Caco-2 (cell line): ENCODE measurements around the gene SPECC1L. TPM values are rescaled to one million over a fixed set of nuclear protein-coding genes. Genes with fewer than 3 reads are reported as not detected.

Experiments
- BruUV-seq: library from RNA; stranded (reverse); fragments of 400-500 nt; replicated peaks from 2 replicates; lab custom pipeline; 2021; lab: Mats Ljungman, UMichigan
- CTCF ChIA-PET: fragments of 300-600 bp; sonication (Branson Sonifier 250); formaldehyde crosslinking; loops from one replicate; lab custom pipeline; 2022; ENCODE audit warnings: antibody characterized with exemption; lab: Charles Lee
- POLR2A ChIA-PET: fragments of 300-600 bp; sonication (Branson Sonifier 250); formaldehyde crosslinking; loops from one replicate; lab custom pipeline; 2022; ENCODE audit warnings: antibody characterized with exemption; lab: Charles Lee
- DNase-seq, 2 experiments: peaks; one replicate each; pipeline versions ENCODE4 v3.0.0 to v3.0.0-alpha.2; 2020 to 2022
- H3K27me3 ChIP-seq: replicated peaks from 2 replicates; pipeline ENCODE4 v1.6.0; 2011; ENCODE audit warnings: low read length; ENCODE audit not compliant: control insufficient read depth, insufficient read depth
- H3K36me3 ChIP-seq: 2 replicates; pipeline ENCODE4 v1.5.1; 2011; ENCODE audit warnings: low read length; ENCODE audit not compliant: control insufficient read depth, insufficient read depth
- H3K4me1 ChIP-seq: fragments of 250-450 bp; sonication (Bioruptor Pico); 2 replicates; pipeline ENCODE4 v1.5.1; 2020; ENCODE audit warnings: mild to moderate bottlenecking
- H3K4me3 ChIP-seq: 2 replicates; pipeline ENCODE4 v1.5.1; 2011; ENCODE audit warnings: low read depth, mild to moderate bottlenecking, control low read depth, low read length
- H3K9me3 ChIP-seq: fragments of 250-450 bp; sonication (Bioruptor Pico); 2 replicates; pipeline ENCODE4 v1.5.1; 2020; ENCODE audit warnings: mild to moderate bottlenecking, moderate library complexity
- H3K27ac Mint-ChIP-seq: one replicate; pipeline ENCODE4 v1.8.0; 2022; ENCODE audit warnings: mixed read lengths; ENCODE audit not compliant: unreplicated experiment
- H3K27me3 Mint-ChIP-seq: one replicate; pipeline ENCODE4 v1.8.0; 2022; ENCODE audit warnings: mixed read lengths; ENCODE audit not compliant: insufficient read depth, unreplicated experiment
- H3K36me3 Mint-ChIP-seq: one replicate; pipeline ENCODE4 v1.8.0; 2022; ENCODE audit warnings: mild to moderate bottlenecking, mixed read lengths; ENCODE audit not compliant: insufficient read depth, unreplicated experiment
- H3K4me1 Mint-ChIP-seq: one replicate; pipeline ENCODE4 v1.8.0; 2022; ENCODE audit warnings: low read depth, mixed read lengths; ENCODE audit not compliant: unreplicated experiment
- H3K4me3 Mint-ChIP-seq: one replicate; pipeline ENCODE4 v1.8.0; 2022; ENCODE audit warnings: mild to moderate bottlenecking, moderate library complexity, mixed read lengths; ENCODE audit not compliant: unreplicated experiment
- H3K9me3 Mint-ChIP-seq: one replicate; pipeline ENCODE4 v1.8.0; 2022; ENCODE audit warnings: mixed read lengths; ENCODE audit not compliant: unreplicated experiment
- CTCF ChIP-seq, 2 experiments: fragments of 200-600 bp in 1 of 2; IDR thresholded peaks; 1 replicate in 1 of 2; 2 replicates in 1 of 2; pipeline versions ENCODE4 v1.5.1 to v1.8.0; 2011 to 2022; ENCODE audit warnings: antibody characterized with exemption in 1 of 2, control low read depth in 1 of 2, inconsistent platforms in 1 of 2, low read depth in 1 of 2, low read length in 1 of 2, mild to moderate bottlenecking in 1 of 2, moderate library complexity in 1 of 2; ENCODE audit not compliant: insufficient read depth in 1 of 2, severe bottlenecking in 1 of 2, unreplicated experiment in 1 of 2
- intact Hi-C: fragments of 100-400 bp; cut with micrococcal nuclease; formaldehyde crosslinking; loops from one replicate; pipeline ENCODE4 v1.10.0; 2022; ENCODE audit not compliant: unreplicated experiment
- total RNA-seq: library from RNA; stranded (reverse); gene quantifications from 2 replicates; pipeline ENCODE4 v1.2.3, GENCODE V29; 2022

The SPECC1L gene
- total RNA-seq, 1 experiment from 2014 or later, result 72.8 TPM

- ChIA-PET POLR2A (no interaction called here), CTCF (interaction anchor here (1.2 to 1.4 kb wide), 4 partner anchors 9 to 42 kb away, joined by 3 to 9 read pairs (median 4); no protein-coding TSS in a partner anchor)
- Mint-ChIP-seq H3K9me3 (peaks cover 10% of the 10 kb centered on the region), H3K4me3 (no peak overlapping the region), H3K4me1 (peaks cover 6% of the 10 kb centered on the region), H3K27me3 (no peaks in the 10 kb centered on the region), H3K36me3 (no peaks in the 10 kb centered on the region), H3K27ac (no peak overlapping the region)
- Histone ChIP-seq H3K36me3 (no peaks in the 10 kb centered on the region), H3K9me3 (no peaks in the 10 kb centered on the region), H3K4me3 (no peak overlapping the region), H3K27me3 (no peaks in the 10 kb centered on the region), H3K4me1 (no peaks in the 10 kb centered on the region)
- intact Hi-C loops, result no loop called here
- no peak for DNase-seq
- TF ChIP-seq CTCF (IDR thresholded peaks at IDR 0.05; ENCODE audit: insufficient read depth in 1 of 2, low read depth in 1 of 2, low read length in 1 of 2, severe bottlenecking in 1 of 2, unreplicated experiment in 1 of 2), result no peak
- BruUV-seq, result no TSS peak
Measured at GRCh38 chr22:24231706-24232105, 38.9 kb upstream of the SPECC1L start.

GRCh38 chr22:24232124-24232523, 38.5 kb upstream of the SPECC1L start:
- Histone ChIP-seq H3K4me3 (no peak overlapping the region), H3K4me1 (no peaks in the 10 kb centered on the region), H3K9me3 (no peaks in the 10 kb centered on the region), H3K36me3 (no peaks in the 10 kb centered on the region), H3K27me3 (no peaks in the 10 kb centered on the region)
- ChIA-PET POLR2A (no interaction called here), CTCF (interaction anchor here (1.4 kb wide), 1 partner anchor 42 kb away, joined by 3 read pairs; no protein-coding TSS in a partner anchor)
- H3K27ac Mint-ChIP-seq, result no peak overlapping the region
- no peak for DNase-seq
- TF ChIP-seq CTCF (IDR thresholded peaks at IDR 0.05; ENCODE audit: insufficient read depth in 1 of 2, low read depth in 1 of 2, low read length in 1 of 2, severe bottlenecking in 1 of 2, unreplicated experiment in 1 of 2), result no peak
- no TSS peak for BruUV-seq
- no peaks in the 10 kb centered on the region for H3K27me3 Mint-ChIP-seq
- no peaks in the 10 kb centered on the region for H3K36me3 Mint-ChIP-seq
- H3K4me1 Mint-ChIP-seq, result peaks cover 6% of the 10 kb centered on the region
- H3K4me3 Mint-ChIP-seq, result no peak overlapping the region
- peaks cover 9% of the 10 kb centered on the region for H3K9me3 Mint-ChIP-seq
- intact Hi-C loops, result no loop called here

GRCh38 chr22:24232725-24233124, 37.9 kb upstream of the SPECC1L start:
- no peaks in the 10 kb centered on the region for H3K36me3 Mint-ChIP-seq
- no peaks in the 10 kb centered on the region for H3K36me3 ChIP-seq
- POLR2A ChIA-PET, result no interaction called here
- peaks cover 3% of the 10 kb centered on the region for H3K9me3 Mint-ChIP-seq
- H3K27me3 ChIP-seq, result no peaks in the 10 kb centered on the region
- no peaks in the 10 kb centered on the region for H3K9me3 ChIP-seq
- H3K4me1 Mint-ChIP-seq, result peaks cover 6% of the 10 kb centered on the region
- TF ChIP-seq CTCF (IDR thresholded peaks at IDR 0.05; ENCODE audit: insufficient read depth in 1 of 2, low read depth in 1 of 2, low read length in 1 of 2, severe bottlenecking in 1 of 2, unreplicated experiment in 1 of 2), result no peak
- H3K4me1 ChIP-seq, result no peaks in the 10 kb centered on the region
- H3K27ac Mint-ChIP-seq, result no peak overlapping the region
- H3K4me3 ChIP-seq, result no peak overlapping the region
- DNase-seq, result no peak
- CTCF ChIA-PET, result interaction anchor here (1.4 kb wide), 1 partner anchor 43 kb away, joined by 3 read pairs; no protein-coding TSS in a partner anchor
- no peak overlapping the region for H3K4me3 Mint-ChIP-seq
- H3K27me3 Mint-ChIP-seq, result no peaks in the 10 kb centered on the region
- intact Hi-C loops, result no loop called here
- BruUV-seq, result no TSS peak
